Measurements from ENCODE around the gene C13orf46.

DNA sequence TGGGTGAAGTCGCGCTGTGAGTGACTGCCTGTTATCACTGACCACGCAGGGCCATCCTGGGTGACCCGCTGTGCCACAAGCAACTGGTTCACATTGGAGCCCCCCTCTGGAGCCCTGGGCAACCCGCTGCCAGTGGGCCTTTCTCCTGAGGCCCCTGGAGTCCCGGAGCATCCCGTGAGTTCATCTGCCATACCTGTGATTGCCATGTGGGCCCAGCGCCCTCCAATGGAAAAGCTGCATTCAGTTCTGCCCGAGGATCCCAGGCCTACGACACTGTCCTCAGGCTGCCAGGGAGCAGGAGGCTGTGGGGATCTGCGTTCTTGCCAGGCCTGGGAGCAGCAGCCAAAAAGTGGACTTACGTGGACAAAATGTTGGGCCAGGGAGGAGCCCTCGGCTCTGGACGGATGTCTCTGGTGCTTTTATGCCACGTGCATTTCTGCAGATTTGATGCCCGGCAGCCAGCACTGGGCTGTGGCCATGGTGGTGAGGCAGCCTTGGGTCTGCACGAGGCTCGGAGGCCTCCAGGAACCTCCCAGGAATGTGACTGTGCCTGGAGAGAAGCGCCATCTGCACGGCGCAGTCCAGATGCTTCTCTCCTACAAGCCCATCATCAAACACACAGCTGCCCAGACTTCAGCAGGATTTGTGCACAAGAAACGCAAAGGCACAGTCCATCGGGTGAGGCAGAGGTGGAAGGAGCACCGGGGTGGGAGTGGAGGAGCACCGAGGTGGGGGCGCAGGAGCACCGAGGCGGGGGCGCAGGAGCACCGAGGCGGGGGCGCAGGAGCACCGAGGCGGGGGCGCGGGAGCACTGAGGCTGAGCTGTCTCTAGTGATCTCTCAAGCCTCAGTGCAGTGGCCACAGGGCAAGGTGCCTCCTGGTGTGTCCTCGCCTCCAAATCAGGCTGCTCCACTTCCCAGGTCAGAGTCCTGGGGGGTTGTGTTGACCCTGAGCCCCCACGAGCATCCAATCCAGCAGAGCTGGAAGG is 44.0 kb downstream of the C13orf46 start:
- TF ChIP-seq REST (IDR thresholded peaks at IDR 0.05) (no peak), RXRA (IDR thresholded peaks at IDR 0.05) (no peak), YY1 (IDR thresholded peaks at IDR 0.05) (no peak), ZBTB33 (IDR thresholded peaks at IDR 0.05) (no peak), ATF3 (IDR thresholded peaks at IDR 0.05) (no peak), GABPA (IDR thresholded peaks at IDR 0.05 in 1 of 2, conservative IDR thresholded peaks at IDR 0.05 in 1 of 2) (no peak), RAD21 (IDR thresholded peaks at IDR 0.05) (no peak), FOXA2 (IDR thresholded peaks at IDR 0.05) (no peak), TAF1 (conservative IDR thresholded peaks at IDR 0.05) (no peak), NR2F2 (IDR thresholded peaks at IDR 0.05) (no peak)
- TF ChIP-seq, protein P1, sequence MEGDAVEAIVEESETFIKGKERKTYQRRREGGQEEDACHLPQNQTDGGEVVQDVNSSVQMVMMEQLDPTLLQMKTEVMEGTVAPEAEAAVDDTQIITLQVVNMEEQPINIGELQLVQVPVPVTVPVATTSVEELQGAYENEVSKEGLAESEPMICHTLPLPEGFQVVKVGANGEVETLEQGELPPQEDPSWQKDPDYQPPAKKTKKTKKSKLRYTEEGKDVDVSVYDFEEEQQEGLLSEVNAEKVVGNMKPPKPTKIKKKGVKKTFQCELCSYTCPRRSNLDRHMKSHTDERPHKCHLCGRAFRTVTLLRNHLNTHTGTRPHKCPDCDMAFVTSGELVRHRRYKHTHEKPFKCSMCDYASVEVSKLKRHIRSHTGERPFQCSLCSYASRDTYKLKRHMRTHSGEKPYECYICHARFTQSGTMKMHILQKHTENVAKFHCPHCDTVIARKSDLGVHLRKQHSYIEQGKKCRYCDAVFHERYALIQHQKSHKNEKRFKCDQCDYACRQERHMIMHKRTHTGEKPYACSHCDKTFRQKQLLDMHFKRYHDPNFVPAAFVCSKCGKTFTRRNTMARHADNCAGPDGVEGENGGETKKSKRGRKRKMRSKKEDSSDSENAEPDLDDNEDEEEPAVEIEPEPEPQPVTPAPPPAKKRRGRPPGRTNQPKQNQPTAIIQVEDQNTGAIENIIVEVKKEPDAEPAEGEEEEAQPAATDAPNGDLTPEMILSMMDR (IDR thresholded peaks at IDR 0.05; ENCODE audit: low read depth, low read length, missing input control), result no peak
- TF ChIP-seq, protein P2, sequence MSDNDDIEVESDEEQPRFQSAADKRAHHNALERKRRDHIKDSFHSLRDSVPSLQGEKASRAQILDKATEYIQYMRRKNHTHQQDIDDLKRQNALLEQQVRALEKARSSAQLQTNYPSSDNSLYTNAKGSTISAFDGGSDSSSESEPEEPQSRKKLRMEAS (IDR thresholded peaks at IDR 0.05), result no peak
